HG03097 (cell line): ENCODE results near the gene ADAM12.
"Not testable (repeated sequence)": the region's sequence is repeated elsewhere in the genome, so short reads cannot be mapped to it uniquely, and the experiment has no call there.

Experiments used
- ATAC-seq: cut with Tn5 transposase; IDR thresholded peaks from one replicate; pipeline ENCODE4 v1.9.1; 2021; ENCODE audit not compliant: unreplicated experiment, low FRiP score

ADAM12 gene

DNA sequence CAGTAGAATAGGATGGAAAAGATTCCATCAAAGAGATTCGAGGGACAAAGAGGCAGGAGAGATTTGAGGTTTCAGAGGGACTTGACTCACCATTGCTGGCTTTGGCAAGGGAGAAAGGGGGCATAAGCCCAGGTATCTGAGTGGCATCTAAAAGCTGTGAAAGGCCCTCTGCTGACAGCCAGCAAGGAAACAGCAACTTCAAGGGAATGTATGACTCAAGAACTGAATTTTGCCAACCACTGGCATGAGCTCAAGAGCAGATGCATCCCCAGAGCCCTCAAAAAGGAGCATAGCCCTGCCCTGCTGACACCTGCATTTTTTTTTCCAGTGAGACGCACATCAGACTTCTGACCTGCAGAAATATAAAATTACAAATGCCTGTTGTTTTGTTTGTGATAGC, 19.6 kb upstream of the ADAM12 start:
- no peak for ATAC-seq

GRCh38 chr10:126405239-126405775, 17.0 kb upstream of the ADAM12 start:
- ATAC-seq = no peak

DNA sequence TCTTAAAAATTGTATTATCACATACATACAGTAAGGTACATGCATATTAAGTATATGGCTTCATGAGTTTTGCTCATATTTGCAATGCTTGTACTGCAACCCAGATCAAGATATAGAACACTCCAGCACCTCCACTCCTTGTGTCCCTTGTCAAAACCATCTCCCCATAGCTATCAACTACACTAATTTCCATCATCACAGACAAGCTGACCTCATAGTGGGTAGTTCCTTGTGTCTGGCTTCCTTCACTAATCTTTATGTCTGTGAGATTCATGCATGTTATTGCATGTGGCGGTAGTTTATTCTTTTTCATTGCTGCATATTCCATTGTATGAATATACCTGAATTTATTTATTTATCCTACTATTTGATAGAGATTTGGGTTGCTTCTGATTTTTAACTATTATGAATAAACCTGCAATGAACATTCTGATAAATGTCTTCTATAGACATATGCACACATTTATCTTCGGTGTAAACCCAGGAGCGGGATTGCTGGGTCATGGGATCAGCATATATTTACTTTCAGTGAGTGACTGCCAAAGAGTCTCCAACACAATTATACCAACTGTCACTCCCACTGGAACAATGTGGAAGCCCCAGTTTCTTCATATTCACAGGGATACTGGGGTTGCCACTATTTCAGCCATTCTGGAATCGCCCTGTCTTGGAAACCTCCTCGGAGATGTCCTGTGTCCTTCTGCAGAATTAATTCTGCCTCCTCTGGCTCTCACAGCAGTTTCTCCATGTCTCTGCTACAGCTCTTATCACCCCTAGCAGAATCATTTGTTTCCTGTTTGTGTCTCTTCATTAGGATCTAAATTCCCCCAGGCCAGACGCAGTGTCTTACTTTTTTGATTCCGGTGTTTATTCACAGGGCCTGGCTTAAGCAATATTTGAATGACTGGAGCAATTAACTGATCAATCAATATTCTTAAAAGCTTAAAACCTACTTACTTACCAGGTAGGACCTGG, 14.7 kb upstream of the ADAM12 start:
- no peak for ATAC-seq

- no peak for ATAC-seq
Measured at GRCh38 chr10:126400641-126401040, 12.4 kb upstream of the ADAM12 start.

DNA sequence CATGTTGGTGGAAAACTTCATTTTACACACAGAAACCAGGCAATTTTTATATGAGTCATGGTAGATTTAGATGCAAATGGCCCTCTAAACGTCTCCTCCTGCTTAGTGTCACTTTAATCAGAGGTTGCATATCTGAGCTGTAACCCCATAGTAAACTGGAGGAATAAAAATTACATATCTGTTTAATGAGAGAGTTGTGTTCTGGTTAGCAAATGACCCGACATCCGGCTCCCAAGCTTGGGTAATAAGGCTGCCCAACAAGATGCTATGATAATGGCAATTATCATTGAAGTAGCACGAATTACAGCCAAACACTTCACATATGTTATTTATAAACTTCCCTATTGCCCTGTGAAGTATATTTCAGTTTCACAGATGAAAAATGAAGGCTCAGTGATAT, 10.6 kb upstream of the ADAM12 start:
- ATAC-seq = no peak

DNA sequence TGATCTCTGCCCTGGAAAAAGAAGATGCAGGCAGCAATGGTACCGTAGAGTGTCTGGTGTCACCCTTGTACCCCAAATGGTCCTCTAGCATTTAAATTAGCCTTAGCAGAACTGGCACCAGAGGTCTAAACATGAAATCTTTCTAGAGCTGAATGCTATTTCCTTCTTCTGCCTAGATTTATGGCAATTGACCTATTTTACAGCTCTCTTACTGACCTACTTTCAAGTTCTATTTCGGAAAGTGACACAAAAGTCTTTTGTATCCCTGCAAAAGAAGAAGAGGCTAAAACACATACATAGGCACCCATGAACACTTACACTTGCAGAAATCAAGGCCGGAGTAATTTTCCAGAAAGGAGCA, 10.1 kb upstream of the ADAM12 start:
- no peak for ATAC-seq

- ATAC-seq = no peak
Measured at GRCh38 chr10:126397640-126398382, 9.5 kb upstream of the ADAM12 start.

GRCh38 chr10:126397156-126397555, 8.9 kb upstream of the ADAM12 start:
- ATAC-seq = no peak

DNA sequence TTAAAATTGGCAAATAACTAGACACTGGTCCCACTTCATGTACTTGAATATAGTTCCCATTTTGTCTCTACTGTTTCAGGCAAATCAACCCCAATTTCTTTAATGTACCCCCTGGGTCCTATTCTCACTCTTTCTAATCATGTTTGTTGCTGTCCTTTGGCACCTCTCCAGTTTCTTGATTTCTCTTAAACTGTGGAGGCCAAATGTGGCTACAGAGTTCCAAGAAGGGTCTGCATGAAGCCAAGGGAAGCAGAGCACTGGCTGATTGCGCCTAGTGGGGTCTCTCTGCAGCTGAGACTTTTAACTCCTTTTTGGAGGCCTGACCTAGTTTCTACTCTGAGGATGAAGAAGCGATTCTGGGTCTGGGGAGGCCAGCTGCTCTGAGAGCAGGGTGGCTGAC, 6.7 kb upstream of the ADAM12 start:
- ATAC-seq = no peak

DNA sequence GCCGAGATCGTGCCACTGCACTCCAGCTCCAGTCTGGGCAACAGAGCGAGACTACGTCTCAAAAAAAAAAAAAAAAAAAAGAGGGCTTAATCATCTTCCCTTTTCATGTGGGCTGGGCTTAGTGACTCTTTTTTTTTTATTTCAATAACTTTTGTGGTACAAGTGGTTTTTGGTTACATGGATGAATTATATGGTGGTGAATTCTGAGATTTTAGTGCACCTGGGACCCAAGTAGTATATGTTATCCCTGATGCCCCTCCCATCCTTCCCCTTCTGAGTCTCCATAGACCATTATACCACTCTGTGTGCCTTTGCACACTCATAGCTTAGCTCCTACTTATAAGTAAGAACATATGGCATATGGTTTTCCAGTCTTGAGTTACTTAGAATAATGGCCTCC, 4.8 kb upstream of the ADAM12 start:
- no peak for ATAC-seq

DNA sequence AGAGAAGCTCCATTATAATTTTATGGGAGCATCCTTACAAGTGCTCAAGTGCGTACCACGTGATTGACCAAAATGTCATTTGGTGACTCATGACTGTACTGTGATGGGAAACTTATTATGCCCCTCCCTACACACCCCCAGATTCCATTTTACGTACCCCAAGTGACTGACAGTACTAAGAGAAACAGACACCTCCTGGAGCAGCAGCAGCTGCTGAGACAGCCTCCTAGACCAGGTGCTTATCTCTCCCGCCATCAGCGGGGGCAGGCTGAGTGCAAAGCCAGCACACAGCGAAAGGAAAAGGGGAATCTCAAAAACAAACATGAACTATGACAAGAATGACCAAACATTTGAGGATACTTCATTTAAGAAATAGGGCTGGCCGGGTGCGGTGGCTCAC, 4.2 kb upstream of the ADAM12 start:
- no peak for ATAC-seq

GRCh38 chr10:126392068-126392467, 3.8 kb upstream of the ADAM12 start:
- ATAC-seq = no peak

GRCh38 chr10:126391192-126391885, 3.1 kb upstream of the ADAM12 start:
- no peak for ATAC-seq

DNA sequence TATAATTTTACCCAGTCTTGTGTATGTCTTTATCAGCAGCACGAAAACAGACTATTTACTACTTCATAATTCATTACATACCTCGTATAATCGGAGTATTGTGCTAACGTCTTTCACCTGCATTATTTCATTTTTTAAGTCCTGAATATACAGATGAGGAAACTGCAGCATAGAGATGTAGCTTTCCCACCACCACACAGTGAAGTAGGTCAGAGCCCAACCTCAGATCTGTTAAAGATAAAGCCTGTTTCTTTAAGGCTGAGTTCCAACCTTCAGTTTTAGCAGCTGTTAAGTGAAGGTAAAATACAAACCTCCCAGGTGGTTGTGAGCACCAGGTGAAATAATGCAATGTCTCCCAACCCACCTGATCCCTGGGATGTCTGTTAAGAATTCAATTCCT, 2.0 kb upstream of the ADAM12 start:
- no peak for ATAC-seq

DNA sequence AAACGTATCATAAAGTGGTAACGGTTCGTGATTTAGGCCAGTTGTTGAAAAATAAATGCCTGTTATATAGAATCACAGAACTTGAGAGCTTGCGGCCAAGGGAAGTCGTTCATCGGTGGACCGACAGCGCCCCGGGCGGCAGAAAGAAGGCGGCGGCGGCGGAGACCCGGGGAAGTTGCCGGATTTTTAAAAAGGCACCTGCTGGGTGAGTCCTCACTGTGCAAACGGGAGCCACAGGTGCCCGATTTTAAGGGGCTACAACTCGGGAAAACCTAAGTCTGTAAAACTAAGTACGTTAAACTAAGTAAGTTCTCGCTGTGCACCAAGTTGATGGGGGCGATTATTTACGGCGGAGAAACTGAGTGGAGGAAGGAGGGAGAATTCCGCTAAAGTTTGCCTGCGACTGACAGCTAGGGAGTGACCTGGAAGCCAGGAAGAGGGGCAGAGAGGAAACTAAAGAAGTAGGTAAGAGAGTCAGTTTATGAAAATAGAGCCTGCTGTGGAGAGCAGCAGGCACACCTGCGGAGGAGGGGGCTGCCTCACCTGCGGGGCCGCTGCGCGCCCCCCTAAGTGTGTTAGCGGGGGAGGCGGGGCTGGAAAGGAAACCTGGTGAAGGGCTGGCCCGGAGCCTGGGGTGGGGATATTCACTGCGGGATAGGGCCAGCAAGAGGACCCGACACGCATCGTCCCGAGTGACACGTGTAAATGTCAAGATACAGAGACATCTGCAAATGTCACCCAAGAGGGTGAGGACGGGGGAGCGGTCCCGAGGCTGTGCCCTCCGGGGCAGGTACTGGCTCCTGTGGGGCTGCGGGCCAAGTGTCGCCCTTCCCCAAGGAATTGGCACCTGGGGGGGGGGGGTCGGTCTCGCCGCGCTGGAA, 996 bp downstream of the ADAM12 start:
- ATAC-seq = no peak

DNA sequence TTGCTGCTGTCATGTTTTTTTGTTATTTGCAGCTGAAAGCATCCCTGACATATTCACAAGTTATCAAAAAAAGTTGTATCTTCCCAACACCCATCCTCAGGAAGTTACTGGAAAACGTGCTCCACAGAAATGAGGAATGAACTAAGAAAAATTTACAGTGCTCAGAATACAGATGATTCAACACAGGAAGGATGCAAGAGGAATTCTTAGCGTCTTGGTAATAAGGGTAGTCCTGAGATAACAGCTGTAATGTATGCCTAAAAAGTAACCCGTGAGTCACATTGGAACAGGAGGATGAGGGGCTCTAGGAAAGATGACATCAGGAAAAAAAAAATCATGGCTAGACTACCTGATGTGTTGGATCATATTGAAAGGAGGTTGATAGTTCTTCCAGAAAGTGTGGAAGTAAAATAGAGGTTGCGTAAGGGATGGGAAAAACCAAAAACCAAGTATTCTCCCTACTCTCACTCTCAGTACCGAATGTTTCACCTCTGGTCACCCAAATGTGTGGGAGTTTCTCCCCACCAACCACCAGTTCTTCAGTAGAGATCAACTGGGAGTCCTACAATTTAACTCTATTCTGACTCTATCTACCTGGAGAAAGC, 3.9 kb downstream of the ADAM12 start:
- no peak for ATAC-seq

- ATAC-seq = no peak
Measured at GRCh38 chr10:126380352-126381076, 7.8 kb downstream of the ADAM12 start.

- ATAC-seq = not testable (repeated sequence)
Measured at GRCh38 chr10:126379166-126379565, 9.1 kb downstream of the ADAM12 start.

DNA sequence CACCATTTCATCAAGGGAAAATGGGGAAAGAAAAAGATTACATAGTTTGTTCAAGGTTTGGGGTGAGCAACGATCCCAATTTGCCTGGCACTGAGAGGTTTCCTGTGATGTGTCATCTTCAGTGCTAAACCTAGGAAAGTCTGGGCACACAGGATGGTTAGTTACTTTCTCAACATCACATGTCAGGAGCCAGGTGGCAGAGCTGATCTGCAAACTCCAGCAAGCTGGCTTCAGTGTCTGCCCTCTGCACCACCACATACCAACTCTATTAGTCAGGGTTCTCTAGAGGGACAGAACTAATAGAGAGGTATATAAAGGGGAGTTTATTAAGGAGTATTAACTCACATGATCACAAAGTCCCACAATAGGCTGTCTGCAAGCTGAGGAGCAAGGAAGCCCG, 11.3 kb downstream of the ADAM12 start:
- ATAC-seq = no peak
